H9 (cell line): ENCODE measurements around the gene WSCD2. TPM values are rescaled to one million over a fixed set of nuclear protein-coding genes. Genes with fewer than 3 reads are reported as not detected.

Experiments used
- DNase-seq: peaks from one replicate; pipeline ENCODE4 v3.0.0-alpha.2; 2017
- H2AFZ ChIP-seq: one replicate; pipeline ENCODE4 v1.6.1; 2013; ENCODE audit warnings: mild to moderate bottlenecking, low read length, control low read depth, moderate library complexity
- H2AK5ac ChIP-seq: 2 replicates; pipeline ENCODE4 v1.6.1; 2013; ENCODE audit warnings: low read length, control low read depth, mixed read lengths; ENCODE audit not compliant: insufficient read length
- H2BK120ac ChIP-seq: one replicate; pipeline ENCODE4 v1.6.1; 2013; ENCODE audit warnings: low read depth, mild to moderate bottlenecking, low read length, control low read depth, inconsistent platforms; ENCODE audit not compliant: poor library complexity, severe bottlenecking
- H2BK12ac ChIP-seq: 2 replicates; pipeline ENCODE4 v1.6.1; 2013; ENCODE audit warnings: low read length, control low read depth, mixed read lengths, low read depth; ENCODE audit not compliant: insufficient read length
- H2BK15ac ChIP-seq: 2 replicates; pipeline ENCODE4 v1.6.1; 2013; ENCODE audit warnings: low read depth, low read length, control low read depth
- H2BK20ac ChIP-seq: one replicate; pipeline ENCODE4 v1.6.1; 2013; ENCODE audit warnings: low read depth, mild to moderate bottlenecking, low read length, control low read depth, inconsistent platforms; ENCODE audit not compliant: poor library complexity, severe bottlenecking
- H2BK5ac ChIP-seq: 2 replicates; pipeline ENCODE4 v1.6.1; 2013; ENCODE audit warnings: low read length, control low read depth, mixed read lengths; ENCODE audit not compliant: insufficient read length
- H3K14ac ChIP-seq: 2 replicates; pipeline ENCODE4 v1.6.1; 2013; ENCODE audit warnings: low read length, control low read depth; ENCODE audit not compliant: insufficient read depth
- H3K18ac ChIP-seq: 2 replicates; pipeline ENCODE4 v1.6.1; 2013; ENCODE audit warnings: low read depth, mild to moderate bottlenecking, mixed read lengths, low read length, control low read depth; ENCODE audit not compliant: insufficient read length
- H3K23ac ChIP-seq: 2 replicates; pipeline ENCODE4 v1.6.1; 2013; ENCODE audit warnings: low read length, control low read depth, mixed read lengths, low read depth; ENCODE audit not compliant: insufficient read length
- H3K23me2 ChIP-seq: 2 replicates; pipeline ENCODE4 v1.6.1; 2013; ENCODE audit warnings: low read depth, mild to moderate bottlenecking, mixed read lengths, low read length, control low read depth; ENCODE audit not compliant: insufficient read length, poor library complexity, severe bottlenecking
- H3K27ac ChIP-seq: 2 replicates; pipeline ENCODE4 v1.5.1; 2013; ENCODE audit warnings: low read length, control low read depth, mixed read lengths, low read depth; ENCODE audit not compliant: insufficient read length
- H3K27me3 ChIP-seq: 2 replicates; pipeline ENCODE4 v1.6.1; 2013; ENCODE audit warnings: low read length, control low read depth, inconsistent platforms; ENCODE audit not compliant: insufficient read depth
- H3K4ac ChIP-seq: 2 replicates; pipeline ENCODE4 v1.6.1; 2013; ENCODE audit warnings: low read depth, mild to moderate bottlenecking, control low read depth, inconsistent platforms, low read length, moderate library complexity
- H3K4me1 ChIP-seq: 2 replicates; pipeline ENCODE4 v1.6.1; 2013; ENCODE audit warnings: low read length, control low read depth, inconsistent platforms; ENCODE audit not compliant: insufficient read depth
- H3K4me2 ChIP-seq: 2 replicates; pipeline ENCODE4 v1.6.1; 2013; ENCODE audit warnings: low read length, control low read depth, mixed read lengths; ENCODE audit not compliant: insufficient read length, insufficient read depth
- H3K56ac ChIP-seq: 2 replicates; pipeline ENCODE4 v1.6.1; 2013; ENCODE audit warnings: low read depth, mild to moderate bottlenecking, mixed read lengths, low read length, control low read depth; ENCODE audit not compliant: insufficient read length
- H3K79me1 ChIP-seq: 2 replicates; pipeline ENCODE4 v1.6.1; 2013; ENCODE audit warnings: low read depth, mild to moderate bottlenecking, moderate library complexity, low read length, control low read depth, inconsistent platforms; ENCODE audit not compliant: insufficient read depth, poor library complexity, severe bottlenecking
- H3K79me2 ChIP-seq: 2 replicates; pipeline ENCODE4 v1.6.1; 2013; ENCODE audit warnings: low read length, control low read depth, inconsistent platforms; ENCODE audit not compliant: insufficient read depth
- H3K9ac ChIP-seq: 2 replicates; pipeline ENCODE4 v1.6.1; 2013; ENCODE audit warnings: low read length, control low read depth, mixed read lengths; ENCODE audit not compliant: insufficient read length; ENCODE audit errors: extremely low read depth
- H3K9me3 ChIP-seq: one replicate; pipeline ENCODE4 v1.6.1; 2013; ENCODE audit warnings: low read depth, low read length, inconsistent platforms; ENCODE audit not compliant: control insufficient read depth
- H3T11ph ChIP-seq: one replicate; pipeline ENCODE4 v1.6.1; 2013; ENCODE audit warnings: mild to moderate bottlenecking, low read length, control low read depth, inconsistent platforms
- H4K20me1 ChIP-seq: one replicate; pipeline ENCODE4 v1.6.1; 2013; ENCODE audit not compliant: control insufficient read depth, insufficient read length, insufficient read depth
- H4K5ac ChIP-seq: 2 replicates; pipeline ENCODE4 v1.6.1; 2013; ENCODE audit warnings: low read depth, mild to moderate bottlenecking, mixed read lengths, low read length, control low read depth; ENCODE audit not compliant: insufficient read length
- H4K8ac ChIP-seq: replicated peaks from 2 replicates; pipeline ENCODE4 v1.6.1; 2013; ENCODE audit warnings: low read length, control low read depth, mixed read lengths, low read depth; ENCODE audit not compliant: insufficient read length
- H4K91ac ChIP-seq: 2 replicates; pipeline ENCODE4 v1.6.1; 2013; ENCODE audit warnings: low read depth, mild to moderate bottlenecking, moderate library complexity, mixed read lengths, low read length, control low read depth; ENCODE audit not compliant: insufficient read length
- H3K27ac Mint-ChIP-seq, 3 experiments: 2 replicates in 2 of 3; 3 replicates in 1 of 3; pipeline ENCODE4 v1.8.0; 2020 to 2021; ENCODE audit warnings: mixed read lengths in 3 of 3, mild to moderate bottlenecking in 1 of 3, moderate library complexity in 1 of 3
- H3K27me3 Mint-ChIP-seq: 2 replicates; pipeline ENCODE4 v1.8.0; 2021; ENCODE audit warnings: low read depth, mild to moderate bottlenecking, moderate library complexity, mixed read lengths
- H3K36me3 Mint-ChIP-seq, 3 experiments: 2 replicates in 2 of 3; 3 replicates in 1 of 3; pipeline ENCODE4 v1.8.0; 2020 to 2021; ENCODE audit warnings: low read depth in 3 of 3, mixed read lengths in 3 of 3; ENCODE audit not compliant: insufficient read depth in 1 of 3
- H3K4me1 Mint-ChIP-seq, 2 experiments: 2 replicates each; pipeline ENCODE4 v1.8.0; 2020; ENCODE audit warnings: mixed read lengths in 2 of 2
- H3K4me3 Mint-ChIP-seq, 2 experiments: 2 replicates in 1 of 2; 3 replicates in 1 of 2; pipeline ENCODE4 v1.8.0; 2020 to 2021; ENCODE audit warnings: mild to moderate bottlenecking in 2 of 2, mixed read lengths in 2 of 2, moderate library complexity in 1 of 2
- H3K9me3 Mint-ChIP-seq, 2 experiments: 2 replicates in 1 of 2; 3 replicates in 1 of 2; pipeline ENCODE4 v1.8.0; 2020; ENCODE audit warnings: mild to moderate bottlenecking in 2 of 2, mixed read lengths in 2 of 2, moderate library complexity in 1 of 2
- WGBS: extraction: QIAGEN DNeasy Blood & Tissue Kit; methylation state at CpG from one replicate; pipeline ENCODE4 v1.1.7; 2013; ENCODE audit warnings: missing lambda C conversion rate, low lambda C conversion rate, mixed read lengths; ENCODE audit not compliant: insufficient read length; ENCODE audit errors: extremely low coverage; 5-methylcytosine and 5-hydroxymethylcytosine counted together
- total RNA-seq: library from RNA; stranded (reverse); gene quantifications from 2 replicates; pipeline ENCODE4 v1.2.1, GENCODE V29; 2021
- TF ChIP-seq, protein P1 (sequence below): fragments of 200-600 bp; sonication (generic); conservative IDR thresholded peaks from 3 replicates; pipeline ENCODE4 v1.8.0; 2021; ENCODE audit warnings: antibody characterized with exemption, mild to moderate bottlenecking

The WSCD2 gene
- total RNA-seq, 1 experiment from 2014 or later = 0.92 TPM

DNA sequence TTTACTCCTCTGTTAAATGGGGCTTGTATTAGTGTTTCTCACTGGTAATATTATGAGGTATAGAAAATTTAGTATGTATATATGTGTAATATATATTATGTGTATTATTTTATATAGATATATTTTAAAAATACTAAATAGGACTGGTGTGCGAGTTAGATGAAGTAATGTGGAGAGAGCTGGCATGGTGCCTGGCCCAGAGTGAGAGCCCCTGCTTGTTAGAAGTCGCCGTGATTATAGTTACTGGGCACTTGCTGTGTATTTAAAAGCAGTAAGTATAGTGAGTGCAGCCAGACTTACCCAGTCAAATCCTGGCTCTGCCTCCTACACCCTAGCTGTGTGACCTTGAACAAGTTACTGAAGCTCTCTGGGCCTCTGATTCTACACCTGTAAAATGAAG lies 48.0 kb downstream of the WSCD2 start:
- Mint-ChIP-seq H3K4me1 (peaks cover 47 to 58% of the 10 kb centered on the region in 2 experiments), H3K36me3 (peaks cover 3 to 19% (median 5%) of the 10 kb centered on the region in 3 experiments; a peak in 5 of 7 replicates), H3K27ac (no peak overlapping the region), H3K4me3 (no peak overlapping the region), H3K9me3 (peaks cover 11 to 13% of the 10 kb centered on the region in 2 experiments; a peak in 4 of 5 replicates), H3K27me3 (no peaks in the 10 kb centered on the region; the same call in 1 of the 2 replicates)
- Histone ChIP-seq H4K5ac (no peak overlapping the region), H3K23me2 (no peaks in the 10 kb centered on the region), H3K9ac (no peak overlapping the region), H3K79me1 (no peaks in the 10 kb centered on the region), H3K14ac (no peak overlapping the region), H3K79me2 (no peaks in the 10 kb centered on the region), H3K9me3 (no peaks in the 10 kb centered on the region), H3K4ac (no peak overlapping the region), H2BK5ac (no peak overlapping the region), H4K20me1 (no peaks in the 10 kb centered on the region), H4K8ac (no peak overlapping the region), H3K27ac (no peak overlapping the region), H3K23ac (no peak overlapping the region), H3K4me1 (peaks cover 8% of the 10 kb centered on the region; the same call in 1 of the 2 replicates), H2BK15ac (no peak overlapping the region), H4K91ac (no peak overlapping the region), H3K4me2 (no peak overlapping the region), H3K27me3 (no peaks in the 10 kb centered on the region), H3T11ph (no peak overlapping the region), H3K56ac (no peak overlapping the region), H2BK12ac (no peak overlapping the region), H2BK20ac (no peak overlapping the region), H2BK120ac (no peak overlapping the region), H3K18ac (no peak overlapping the region), H2AK5ac (no peak overlapping the region), H2AFZ (no peak overlapping the region)
- WGBS = no CpG with 5 or more reads among the region's 3 CpGs
- TF ChIP-seq, protein P1, sequence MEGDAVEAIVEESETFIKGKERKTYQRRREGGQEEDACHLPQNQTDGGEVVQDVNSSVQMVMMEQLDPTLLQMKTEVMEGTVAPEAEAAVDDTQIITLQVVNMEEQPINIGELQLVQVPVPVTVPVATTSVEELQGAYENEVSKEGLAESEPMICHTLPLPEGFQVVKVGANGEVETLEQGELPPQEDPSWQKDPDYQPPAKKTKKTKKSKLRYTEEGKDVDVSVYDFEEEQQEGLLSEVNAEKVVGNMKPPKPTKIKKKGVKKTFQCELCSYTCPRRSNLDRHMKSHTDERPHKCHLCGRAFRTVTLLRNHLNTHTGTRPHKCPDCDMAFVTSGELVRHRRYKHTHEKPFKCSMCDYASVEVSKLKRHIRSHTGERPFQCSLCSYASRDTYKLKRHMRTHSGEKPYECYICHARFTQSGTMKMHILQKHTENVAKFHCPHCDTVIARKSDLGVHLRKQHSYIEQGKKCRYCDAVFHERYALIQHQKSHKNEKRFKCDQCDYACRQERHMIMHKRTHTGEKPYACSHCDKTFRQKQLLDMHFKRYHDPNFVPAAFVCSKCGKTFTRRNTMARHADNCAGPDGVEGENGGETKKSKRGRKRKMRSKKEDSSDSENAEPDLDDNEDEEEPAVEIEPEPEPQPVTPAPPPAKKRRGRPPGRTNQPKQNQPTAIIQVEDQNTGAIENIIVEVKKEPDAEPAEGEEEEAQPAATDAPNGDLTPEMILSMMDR = no peak
- DNase-seq = no peak
